ENCODE data around the gene PORCN. TPM values are rescaled to one million over a fixed set of nuclear protein-coding genes. Genes with fewer than 3 reads are reported as not detected.

The PORCN gene
- total and polyA plus RNA-seq, 2 of the 13 experiments (the other 11 are each of a cell fraction or from before 2014, with no cell fraction given), result 3.9 to 5.8 TPM

GRCh38 chrX:48533165-48533564, 24.4 kb downstream of the PORCN start (continued):
- TF ChIP-seq STAT6 (CRISPR knock-in tag; IDR thresholded peaks at IDR 0.05; ENCODE audit: borderline replicate concordance) (no peak), HDAC1 (CRISPR knock-in tag; IDR thresholded peaks at IDR 0.05) (no peak), ZSCAN29 (CRISPR knock-in tag; conservative IDR thresholded peaks at IDR 0.05) (no peak), IKZF1 (IDR thresholded peaks at IDR 0.05) (no peak), ZNF713 (CRISPR knock-in tag; IDR thresholded peaks at IDR 0.05) (no peak)

GRCh38 chrX:48538641-48539344, 30.0 kb downstream of the PORCN start:
- Histone ChIP-seq H3K79me2 (ENCODE audit: insufficient read depth, low read length) (peaks cover 10% of the 10 kb centered on the region), H3K4me2 (ENCODE audit: low read depth, low read length) (peak overlapping the region; percentile 53), H4K20me1 (ENCODE audit: insufficient read depth, low read length) (no peaks in the 10 kb centered on the region), H3K4me1 (ENCODE audit: insufficient read depth, low read length) (peaks cover 26% of the 10 kb centered on the region), H3K4me3 (replicated peaks in 1 of 3; ENCODE audit: insufficient read depth in 1 of 3, low read depth in 2 of 3, low read length in 3 of 3) (peak overlapping the region in 1 of 3 experiments; percentile 28; a peak in 1 of 6 replicates), H3K9ac (ENCODE audit: insufficient read depth, low read depth, low read length) (peak overlapping the region; percentile 64), H3K36me3 (replicated peaks in 1 of 2; ENCODE audit: control insufficient read depth in 1 of 2, insufficient read depth in 2 of 2, low read length in 2 of 2) (no peaks in the 10 kb centered on the region), H3K27ac (ENCODE audit: extremely low read length, insufficient read depth, low read length) (peak overlapping the region; percentile 33), H3K9me3 (ENCODE audit: low read length) (no peaks in the 10 kb centered on the region), H2AFZ (ENCODE audit: low read length) (no peak overlapping the region), H3K27me3 (ENCODE audit: control insufficient read depth in 1 of 2, insufficient read depth in 2 of 2, low read length in 2 of 2) (no peaks in the 10 kb centered on the region)
- FAIRE-seq (no peak), DNase-seq (ENCODE audit: low spot score) (no peak), ATAC-seq (no peak)
- no TSS peak for BruUV-seq (replicated peaks)
- TF ChIP-seq ZNF460 (CRISPR knock-in tag; IDR thresholded peaks at IDR 0.05; ENCODE audit: borderline replicate concordance) (peak; percentile 57; the same call in 1 of the 2 replicates), ZNF362 (CRISPR knock-in tag; IDR thresholded peaks at IDR 0.05; ENCODE audit: borderline replicate concordance) (no peak)
- 86% methylated on average over 19 of the region's 23 CpGs for WGBS (ENCODE audit: low lambda C conversion rate)
- in situ Hi-C loops (cut with HindIII; ENCODE audit: extremely low pct_ligation_motif_present, low pct_unique_long_range_greater_than_20kb), result no loop called here
- intact Hi-C loops (cut with micrococcal nuclease; ENCODE audit: unreplicated experiment), result loop anchor here (10.0 kb wide), 1 partner anchor 64 kb away; the partner anchor contains the start of genes FTSJ1 and SLC38A5
- CTCF ChIA-PET (ENCODE audit: low intra/inter-chr PET ratio, low total read pairs), result no interaction called here
- POLR2A ChIA-PET, result interaction anchor here (0.6 to 3.1 kb wide), 11 partner anchors 9 to 1894 kb away, joined by 3 to 28 read pairs (median 4); partner anchors contain the start of genes EBP and RBM3

Data from HepG2 (cell line).